HG02973 (cell line): Measurements from ENCODE around the gene DIPK1B.
"Not testable (repeated sequence)": the region's sequence is repeated elsewhere in the genome, so short reads cannot be mapped to it uniquely, and the experiment has no call there.

ENCODE experiments used
- ATAC-seq: cut with Tn5 transposase; IDR thresholded peaks from one replicate; pipeline ENCODE4 v1.9.1; 2021; ENCODE audit warnings: moderate library complexity; ENCODE audit not compliant: unreplicated experiment

Gene DIPK1B

GRCh38 chr9:136697821-136698526, 14.4 kb upstream of the DIPK1B start:
- ATAC-seq = no peak

GRCh38 chr9:136698635-136699246, 13.6 kb upstream of the DIPK1B start:
- ATAC-seq = no peak

- no peak for ATAC-seq
Measured at GRCh38 chr9:136700304-136700703, 12.1 kb upstream of the DIPK1B start.

GRCh38 chr9:136700959-136701667, 11.3 kb upstream of the DIPK1B start:
- no peak for ATAC-seq

- no peak for ATAC-seq
Measured at GRCh38 chr9:136701668-136702053, 10.7 kb upstream of the DIPK1B start.

GRCh38 chr9:136703276-136703860, 9.0 kb upstream of the DIPK1B start:
- no peak for ATAC-seq

DNA sequence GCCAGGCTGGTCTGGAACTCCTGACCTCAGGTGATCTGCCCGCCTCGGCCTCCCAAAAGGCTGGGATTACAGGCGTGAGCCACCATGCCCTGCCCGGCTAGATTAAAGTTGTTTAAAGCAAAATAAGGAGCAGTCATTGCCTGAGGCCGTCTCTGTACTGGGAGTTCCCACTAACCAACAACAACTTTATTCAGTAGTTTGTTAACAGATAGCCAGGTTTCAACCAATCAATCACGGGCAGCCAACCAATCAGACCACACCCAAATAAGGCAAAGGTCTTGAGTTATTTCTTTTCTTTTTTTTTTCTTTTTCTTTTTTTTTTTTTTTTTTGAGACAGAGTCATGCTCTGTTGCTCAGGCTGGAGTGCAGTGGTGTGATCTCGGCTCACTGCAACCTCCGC, 7.6 kb upstream of the DIPK1B start:
- ATAC-seq = not testable (repeated sequence)

- no peak for ATAC-seq
Measured at GRCh38 chr9:136705564-136705963, 6.8 kb upstream of the DIPK1B start.

DNA sequence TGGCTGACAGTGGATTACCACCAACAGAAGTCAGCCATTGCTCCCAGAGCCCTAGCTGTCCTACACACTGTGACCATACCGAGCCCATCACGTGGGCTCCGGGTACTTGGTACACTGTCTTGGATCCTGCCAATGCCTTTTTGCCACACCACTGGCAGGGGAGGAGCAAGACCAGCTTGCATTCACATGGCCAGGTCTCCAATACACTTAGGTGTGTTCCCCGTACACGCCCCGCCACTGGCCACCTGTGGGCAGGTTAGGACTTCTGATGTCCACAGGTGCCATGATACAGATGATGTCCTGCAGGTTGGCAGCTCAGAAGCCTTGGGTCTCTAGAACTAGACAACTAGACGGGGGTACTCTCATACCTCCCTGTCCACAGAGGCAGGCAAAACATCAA, 5.4 kb upstream of the DIPK1B start:
- no peak for ATAC-seq

GRCh38 chr9:136707849-136708517, 4.4 kb upstream of the DIPK1B start:
- ATAC-seq = no peak

GRCh38 chr9:136709454-136710109, 2.8 kb upstream of the DIPK1B start:
- ATAC-seq = no peak

DNA sequence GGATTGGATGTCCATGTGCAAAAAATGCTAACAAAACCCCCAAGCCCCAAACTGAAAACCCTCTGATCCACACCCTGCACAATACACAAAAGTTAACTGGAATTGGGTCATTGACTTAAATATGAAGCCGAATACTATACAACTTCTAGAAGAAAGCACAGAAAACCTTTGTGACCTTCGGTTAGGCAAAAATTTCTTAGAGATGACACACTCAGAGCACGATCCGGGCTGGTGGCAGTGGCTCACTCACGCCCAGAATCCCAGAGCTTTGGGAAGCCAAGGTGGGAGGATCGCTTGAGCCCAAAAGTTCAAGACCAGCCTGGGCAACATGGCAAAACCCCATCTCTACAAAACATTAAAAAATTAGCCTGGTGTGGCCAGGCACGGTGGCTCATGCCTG, 1.8 kb upstream of the DIPK1B start:
- ATAC-seq = no peak

DNA sequence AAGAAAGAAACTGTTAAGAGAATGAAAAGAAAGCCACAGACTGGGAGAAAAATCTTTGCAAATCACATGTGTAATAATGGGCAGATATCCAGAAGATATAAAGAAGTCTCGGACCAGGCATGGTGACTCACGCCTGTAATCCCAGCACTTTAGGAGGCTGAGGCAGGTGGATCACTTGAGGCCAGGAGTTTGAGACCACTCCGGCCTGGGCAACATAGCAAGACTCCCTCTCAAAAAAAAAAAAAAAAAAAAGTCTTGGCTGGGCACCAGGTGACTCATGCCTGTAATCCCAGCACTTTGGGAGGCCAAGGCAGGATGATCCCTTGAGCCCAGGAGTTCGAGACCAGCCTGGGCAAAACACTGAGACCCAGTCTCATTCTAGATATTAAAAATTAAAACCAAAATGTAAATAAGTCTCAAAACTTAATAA, 1.1 kb upstream of the DIPK1B start:
- not testable (repeated sequence) for ATAC-seq

GRCh38 chr9:136712690-136713544, 545 bp downstream of the DIPK1B start:
- no peak for ATAC-seq

DNA sequence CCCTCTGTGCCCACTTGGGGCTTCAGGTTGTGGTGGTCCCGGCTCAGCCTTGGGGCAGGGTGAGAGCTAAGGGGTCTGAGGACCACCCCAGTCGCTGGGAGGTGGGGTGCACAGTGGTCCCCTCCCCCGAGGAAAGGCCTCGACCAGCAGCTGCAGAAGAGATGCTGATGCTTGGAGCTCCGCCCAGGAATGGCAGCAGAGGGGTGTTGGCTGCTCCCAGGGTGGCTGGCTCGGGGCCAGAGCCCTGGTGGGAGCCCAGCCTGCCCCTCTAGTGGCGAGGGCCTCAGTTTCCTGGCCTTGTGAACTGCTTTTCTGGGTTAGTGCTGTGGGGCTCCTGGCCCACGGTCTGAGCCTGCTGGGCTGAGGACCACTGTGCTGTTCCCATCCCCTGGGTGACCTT, 1.2 kb downstream of the DIPK1B start:
- ATAC-seq = no peak

DNA sequence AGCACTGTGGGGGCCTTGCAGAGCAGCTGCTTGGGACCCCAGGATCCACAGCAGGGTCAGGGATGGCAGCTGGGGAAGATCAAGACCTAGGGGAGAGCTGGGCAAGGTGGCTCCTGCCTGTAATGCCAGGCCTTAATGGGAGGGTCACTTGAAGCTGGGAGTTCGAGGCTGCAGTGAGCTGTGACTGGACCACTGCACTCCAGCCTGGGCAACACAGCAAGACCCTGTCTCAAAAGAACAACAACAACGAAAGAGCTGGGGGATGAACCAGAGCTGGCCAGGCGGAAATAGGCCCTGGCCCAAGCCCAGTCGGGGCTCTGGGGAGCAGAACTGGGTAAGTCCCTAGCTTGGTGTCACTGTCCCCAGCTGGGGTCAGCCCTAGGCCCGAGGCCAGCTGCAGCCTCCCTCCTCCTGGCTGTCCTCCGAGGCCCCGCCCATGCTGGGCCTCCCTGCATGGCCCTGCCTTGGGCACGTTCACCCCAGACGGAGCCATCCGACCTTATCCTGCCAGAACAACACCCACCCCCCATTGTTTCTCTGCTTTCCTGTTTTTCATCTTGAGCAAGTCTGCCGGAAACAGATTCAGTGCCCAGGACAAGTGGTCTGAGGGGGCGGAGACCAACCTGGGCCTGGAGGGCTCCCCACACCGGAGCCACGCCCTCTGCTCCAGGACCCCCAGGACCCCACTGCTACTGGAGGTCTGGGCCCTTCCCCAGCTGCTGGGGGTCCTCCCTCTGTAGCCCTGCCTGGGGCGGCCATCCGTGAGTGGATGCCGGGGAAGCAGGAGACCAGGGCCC, 1.9 kb downstream of the DIPK1B start:
- ATAC-seq = no peak

DNA sequence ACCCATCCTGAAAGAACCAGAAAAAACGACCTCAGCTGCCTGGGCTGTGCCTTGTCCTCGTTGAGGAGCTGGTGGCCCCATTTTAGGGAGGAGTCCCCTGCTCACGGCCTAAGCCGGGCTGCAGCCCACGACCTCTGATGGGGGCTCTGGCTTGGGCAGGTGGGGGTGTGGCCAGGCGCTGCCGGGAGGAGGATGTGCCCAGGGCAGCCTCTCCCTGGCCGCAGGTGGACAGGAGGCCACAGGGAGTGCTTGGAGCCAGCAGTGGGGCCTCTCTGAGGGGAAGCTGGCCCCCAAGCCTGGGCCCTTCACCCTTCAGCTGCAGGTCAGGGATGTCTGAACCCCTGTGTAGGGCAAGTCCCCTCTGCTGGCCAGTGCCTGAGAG, 2.5 kb downstream of the DIPK1B start:
- ATAC-seq = no peak

DNA sequence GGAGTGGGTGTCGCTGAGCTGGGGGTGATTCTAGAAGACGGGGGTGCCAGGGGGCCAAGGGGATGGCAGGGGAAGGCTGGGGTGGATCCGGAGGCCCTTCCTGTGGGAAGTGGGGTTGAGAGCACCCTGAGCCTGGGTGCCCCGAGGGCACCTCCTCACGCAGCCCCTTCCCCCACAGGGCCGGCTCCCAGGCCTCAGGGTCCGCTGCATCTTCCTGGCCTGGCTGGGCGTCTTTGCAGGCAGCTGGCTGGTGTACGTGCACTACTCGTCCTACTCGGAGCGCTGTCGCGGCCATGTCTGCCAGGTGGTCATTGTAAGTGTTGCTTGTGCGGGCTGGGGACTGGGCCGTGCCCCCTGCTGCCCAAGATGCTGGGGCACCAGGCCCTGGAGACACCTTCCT, 5.0 kb downstream of the DIPK1B start:
- ATAC-seq = no peak
